GM15510 (cell line): Measurements from ENCODE around the gene RNF130.

Experiments used
- POLR2A ChIP-seq: IDR thresholded peaks from 3 replicates; pipeline ENCODE4 v1.6.1; 2011; ENCODE audit warnings: borderline replicate concordance; ENCODE audit not compliant: insufficient read length; ENCODE audit errors: extremely low read depth

Gene RNF130

GRCh38 chr5:180082633-180083420 is 11.3 kb upstream of the RNF130 start:
- TF ChIP-seq POLR2A, result no peak

- TF ChIP-seq POLR2A, result no peak
Observed at GRCh38 chr5:180081481-180081880, 9.9 kb upstream of the RNF130 start.

GRCh38 chr5:180080486-180081280 is 9.1 kb upstream of the RNF130 start:
- TF ChIP-seq POLR2A, result no peak

- TF ChIP-seq POLR2A, result no peak
Observed at GRCh38 chr5:180079702-180080466, 8.3 kb upstream of the RNF130 start.

- TF ChIP-seq POLR2A, result no peak
Observed at GRCh38 chr5:180078348-180078747, 6.8 kb upstream of the RNF130 start.

- no peak for TF ChIP-seq POLR2A
Observed at GRCh38 chr5:180077594-180078284, 6.2 kb upstream of the RNF130 start.

GRCh38 chr5:180075703-180076102 is 4.1 kb upstream of the RNF130 start:
- no peak for TF ChIP-seq POLR2A

GRCh38 chr5:180074462-180074861 is 2.9 kb upstream of the RNF130 start:
- no peak for TF ChIP-seq POLR2A

GRCh38 chr5:180072556-180072955 is 997 bp upstream of the RNF130 start:
- no peak for TF ChIP-seq POLR2A

GRCh38 chr5:180072256-180072548 is 643 bp upstream of the RNF130 start:
- TF ChIP-seq POLR2A, result no peak

GRCh38 chr5:180070756-180071530 is 616 bp downstream of the RNF130 start:
- no peak for TF ChIP-seq POLR2A

GRCh38 chr5:180069589-180070247 is 1.8 kb downstream of the RNF130 start:
- no peak for TF ChIP-seq POLR2A

GRCh38 chr5:180068519-180069090 is 3.0 kb downstream of the RNF130 start:
- TF ChIP-seq POLR2A, result no peak
